HEK293 (cell line): ENCODE measurements around the gene SMIM13.

Experiments used
- CTCF ChIA-PET: fragments of 350-600 bp; formaldehyde crosslinking; extraction: SDS; loops from one replicate; lab custom pipeline; 2021; ENCODE audit warnings: antibody characterized with exemption; lab: Yijun Ruan, JAX
- POLR2A ChIA-PET: fragments of 300-600 bp; formaldehyde crosslinking; extraction: SDS; loops from one replicate; lab custom pipeline; 2020; ENCODE audit warnings: antibody characterized with exemption, inconsistent platforms; lab: Yijun Ruan, JAX
- H3K27ac ChIP-seq: fragments of 200-500 bp; sonication (Bioruptor generic); 2 replicates; pipeline ENCODE4 v1.5.1; 2014; ENCODE audit warnings: low read depth, low read length, control low read depth, inconsistent platforms; ENCODE audit errors: extremely low read depth
- H3K36me3 ChIP-seq, 2 experiments: fragments of 200-500 bp in 1 of 2; sonication (Bioruptor generic) in 1 of 2; 1 replicate in 1 of 2; 2 replicates in 1 of 2; pipeline ENCODE4 v1.5.1; 2014 to 2017; ENCODE audit warnings: inconsistent platforms in 2 of 2, low read length in 2 of 2; ENCODE audit not compliant: control insufficient read depth in 2 of 2, insufficient read depth in 1 of 2
- H3K4me1 ChIP-seq: fragments of 200-500 bp; sonication (Bioruptor generic); 2 replicates; pipeline ENCODE4 v1.5.1; 2014; ENCODE audit warnings: mild to moderate bottlenecking, low read length, inconsistent platforms; ENCODE audit not compliant: control insufficient read depth, insufficient read depth
- H3K4me3 ChIP-seq: 2 replicates; pipeline ENCODE4 v1.5.1; 2011; ENCODE audit warnings: low read depth, mild to moderate bottlenecking, control low read depth, low read length, moderate library complexity
- H3K9me3 ChIP-seq: fragments of 200-500 bp; sonication (Bioruptor generic); 2 replicates; pipeline ENCODE4 v1.5.1; 2014; ENCODE audit warnings: low read depth, low read length, inconsistent platforms; ENCODE audit not compliant: control insufficient read depth, insufficient read depth
- GLIS1 ChIP-seq: fragments of 450-650 bp; formaldehyde crosslinking; IDR thresholded peaks from 2 replicates; pipeline ENCODE4 v1.5.1; 2016; ENCODE audit warnings: missing biosample characterization, missing genetic modification characterization
- MYNN ChIP-seq: fragments of 450-650 bp; formaldehyde crosslinking; IDR thresholded peaks from 2 replicates; pipeline ENCODE4 v1.5.1; 2016; ENCODE audit warnings: missing biosample characterization, missing genetic modification characterization, borderline replicate concordance
- ZNF112 ChIP-seq: fragments of 450-650 bp; formaldehyde crosslinking; IDR thresholded peaks from 2 replicates; pipeline ENCODE4 v1.5.0; 2017; ENCODE audit warnings: missing biosample characterization, missing genetic modification characterization
- ZNF223 ChIP-seq: fragments of 450-650 bp; formaldehyde crosslinking; IDR thresholded peaks from 2 replicates; pipeline ENCODE4 v1.5.1; 2016; ENCODE audit warnings: missing biosample characterization, missing genetic modification characterization
- ZNF239 ChIP-seq: fragments of 450-650 bp; formaldehyde crosslinking; IDR thresholded peaks from 2 replicates; pipeline ENCODE4 v1.5.1; 2016; ENCODE audit warnings: missing biosample characterization, missing genetic modification characterization
- ZNF274 ChIP-seq, 2 experiments: fragments of 200-500 bp in 1 of 2; fragments of 450-650 bp in 1 of 2; sonication (Bioruptor generic) in 1 of 2; formaldehyde crosslinking in 1 of 2; IDR thresholded peaks; 2 replicates each; pipeline versions ENCODE4 v1.5.1 to v1.6.1; 2014 to 2016; ENCODE audit warnings: borderline replicate concordance in 1 of 2, inconsistent platforms in 1 of 2, low read length in 1 of 2, missing biosample characterization in 1 of 2, missing genetic modification characterization in 1 of 2
- ZNF558 ChIP-seq: fragments of 450-650 bp; formaldehyde crosslinking; IDR thresholded peaks from 2 replicates; pipeline ENCODE4 v1.5.1; 2016; ENCODE audit warnings: missing biosample characterization, missing genetic modification characterization
- ZNF747 ChIP-seq: fragments of 450-650 bp; formaldehyde crosslinking; IDR thresholded peaks from 2 replicates; pipeline ENCODE4 v1.5.1; 2016; ENCODE audit warnings: missing biosample characterization, missing genetic modification characterization
- TF ChIP-seq, protein P1 (sequence below): fragments of 450-650 bp; formaldehyde crosslinking; IDR thresholded peaks from 2 replicates; pipeline ENCODE4 v1.5.1; 2016; ENCODE audit warnings: missing biosample characterization, missing genetic modification characterization, borderline replicate concordance
- TF ChIP-seq, protein P2 (sequence below): fragments of 450-650 bp; formaldehyde crosslinking; IDR thresholded peaks from 2 replicates; pipeline ENCODE4 v1.5.1; 2017; ENCODE audit warnings: missing biosample characterization, missing genetic modification characterization
- TF ChIP-seq, protein P3 (sequence below): fragments of 450-650 bp; formaldehyde crosslinking; IDR thresholded peaks from 2 replicates; pipeline ENCODE4 v1.5.1; 2016; ENCODE audit warnings: missing biosample characterization, missing genetic modification characterization
- TF ChIP-seq, protein P4 (sequence below): fragments of 450-650 bp; formaldehyde crosslinking; IDR thresholded peaks from 2 replicates; pipeline ENCODE4 v1.5.1; 2017; ENCODE audit warnings: missing biosample characterization, missing genetic modification characterization
- TF ChIP-seq, protein P5 (sequence below): fragments of 450-650 bp; formaldehyde crosslinking; IDR thresholded peaks from 2 replicates; pipeline ENCODE4; 2016; ENCODE audit warnings: missing biosample characterization, missing genetic modification characterization
- TF ChIP-seq, protein P6 (sequence below): fragments of 450-650 bp; formaldehyde crosslinking; optimal IDR thresholded peaks from 2 replicates; pipeline ENCODE3; 2016; ENCODE audit warnings: missing biosample characterization, mild to moderate bottlenecking, missing genetic modification characterization

Gene SMIM13

DNA sequence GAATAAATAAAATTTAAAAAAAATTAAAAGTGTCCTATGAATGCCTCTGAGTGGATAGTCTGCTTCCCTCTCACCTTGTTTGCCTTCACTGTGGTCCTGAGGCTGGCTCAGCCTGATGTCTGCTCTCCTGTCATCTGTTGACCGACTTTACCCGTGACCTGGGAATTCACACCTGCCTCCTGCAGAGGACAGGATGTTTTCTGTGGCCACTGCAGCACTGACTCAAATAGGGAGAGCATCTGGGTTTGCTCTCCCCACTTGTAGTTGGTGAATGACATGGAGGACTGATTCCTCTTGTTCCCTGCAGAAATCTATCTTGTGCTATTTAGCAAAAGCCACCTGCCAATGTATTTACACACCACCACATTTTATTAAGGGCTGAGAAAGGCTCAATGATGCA, 70.3 kb downstream of the SMIM13 start:
- Histone ChIP-seq H3K4me1 (no peaks in the 10 kb centered on the region), H3K27ac (no peak overlapping the region), H3K36me3 (no peaks in the 10 kb centered on the region), H3K9me3 (no peaks in the 10 kb centered on the region), H3K4me3 (no peak overlapping the region)
- CTCF ChIA-PET, result interaction anchor here (0.7 to 1.6 kb wide), 2 partner anchors 8 to 332 kb away, joined by 5 to 12 read pairs; no protein-coding TSS in a partner anchor
- POLR2A ChIA-PET, result no interaction called here
- TF ChIP-seq ZNF274 (IDR thresholded peaks at IDR 0.05; ENCODE audit: low read length) (no peak), ZNF274 (tag by site-specific recombination; IDR thresholded peaks at IDR 0.05; ENCODE audit: borderline replicate concordance) (no peak), GLIS1 (tag by site-specific recombination) (no peak), ZNF558 (tag by site-specific recombination) (no peak), MYNN (tag by site-specific recombination) (no peak), ZNF112 (tag by site-specific recombination) (no peak), ZNF223 (tag by site-specific recombination) (no peak), ZNF747 (tag by site-specific recombination) (no peak), ZNF239 (no peak)
- TF ChIP-seq, protein P1, sequence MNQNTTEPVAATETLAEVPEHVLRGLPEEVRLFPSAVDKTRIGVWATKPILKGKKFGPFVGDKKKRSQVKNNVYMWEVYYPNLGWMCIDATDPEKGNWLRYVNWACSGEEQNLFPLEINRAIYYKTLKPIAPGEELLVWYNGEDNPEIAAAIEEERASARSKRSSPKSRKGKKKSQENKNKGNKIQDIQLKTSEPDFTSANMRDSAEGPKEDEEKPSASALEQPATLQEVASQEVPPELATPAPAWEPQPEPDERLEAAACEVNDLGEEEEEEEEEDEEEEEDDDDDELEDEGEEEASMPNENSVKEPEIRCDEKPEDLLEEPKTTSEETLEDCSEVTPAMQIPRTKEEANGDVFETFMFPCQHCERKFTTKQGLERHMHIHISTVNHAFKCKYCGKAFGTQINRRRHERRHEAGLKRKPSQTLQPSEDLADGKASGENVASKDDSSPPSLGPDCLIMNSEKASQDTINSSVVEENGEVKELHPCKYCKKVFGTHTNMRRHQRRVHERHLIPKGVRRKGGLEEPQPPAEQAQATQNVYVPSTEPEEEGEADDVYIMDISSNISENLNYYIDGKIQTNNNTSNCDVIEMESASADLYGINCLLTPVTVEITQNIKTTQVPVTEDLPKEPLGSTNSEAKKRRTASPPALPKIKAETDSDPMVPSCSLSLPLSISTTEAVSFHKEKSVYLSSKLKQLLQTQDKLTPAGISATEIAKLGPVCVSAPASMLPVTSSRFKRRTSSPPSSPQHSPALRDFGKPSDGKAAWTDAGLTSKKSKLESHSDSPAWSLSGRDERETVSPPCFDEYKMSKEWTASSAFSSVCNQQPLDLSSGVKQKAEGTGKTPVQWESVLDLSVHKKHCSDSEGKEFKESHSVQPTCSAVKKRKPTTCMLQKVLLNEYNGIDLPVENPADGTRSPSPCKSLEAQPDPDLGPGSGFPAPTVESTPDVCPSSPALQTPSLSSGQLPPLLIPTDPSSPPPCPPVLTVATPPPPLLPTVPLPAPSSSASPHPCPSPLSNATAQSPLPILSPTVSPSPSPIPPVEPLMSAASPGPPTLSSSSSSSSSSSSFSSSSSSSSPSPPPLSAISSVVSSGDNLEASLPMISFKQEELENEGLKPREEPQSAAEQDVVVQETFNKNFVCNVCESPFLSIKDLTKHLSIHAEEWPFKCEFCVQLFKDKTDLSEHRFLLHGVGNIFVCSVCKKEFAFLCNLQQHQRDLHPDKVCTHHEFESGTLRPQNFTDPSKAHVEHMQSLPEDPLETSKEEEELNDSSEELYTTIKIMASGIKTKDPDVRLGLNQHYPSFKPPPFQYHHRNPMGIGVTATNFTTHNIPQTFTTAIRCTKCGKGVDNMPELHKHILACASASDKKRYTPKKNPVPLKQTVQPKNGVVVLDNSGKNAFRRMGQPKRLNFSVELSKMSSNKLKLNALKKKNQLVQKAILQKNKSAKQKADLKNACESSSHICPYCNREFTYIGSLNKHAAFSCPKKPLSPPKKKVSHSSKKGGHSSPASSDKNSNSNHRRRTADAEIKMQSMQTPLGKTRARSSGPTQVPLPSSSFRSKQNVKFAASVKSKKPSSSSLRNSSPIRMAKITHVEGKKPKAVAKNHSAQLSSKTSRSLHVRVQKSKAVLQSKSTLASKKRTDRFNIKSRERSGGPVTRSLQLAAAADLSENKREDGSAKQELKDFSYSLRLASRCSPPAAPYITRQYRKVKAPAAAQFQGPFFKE (tag by site-specific recombination), result no peak
- TF ChIP-seq, protein P2, sequence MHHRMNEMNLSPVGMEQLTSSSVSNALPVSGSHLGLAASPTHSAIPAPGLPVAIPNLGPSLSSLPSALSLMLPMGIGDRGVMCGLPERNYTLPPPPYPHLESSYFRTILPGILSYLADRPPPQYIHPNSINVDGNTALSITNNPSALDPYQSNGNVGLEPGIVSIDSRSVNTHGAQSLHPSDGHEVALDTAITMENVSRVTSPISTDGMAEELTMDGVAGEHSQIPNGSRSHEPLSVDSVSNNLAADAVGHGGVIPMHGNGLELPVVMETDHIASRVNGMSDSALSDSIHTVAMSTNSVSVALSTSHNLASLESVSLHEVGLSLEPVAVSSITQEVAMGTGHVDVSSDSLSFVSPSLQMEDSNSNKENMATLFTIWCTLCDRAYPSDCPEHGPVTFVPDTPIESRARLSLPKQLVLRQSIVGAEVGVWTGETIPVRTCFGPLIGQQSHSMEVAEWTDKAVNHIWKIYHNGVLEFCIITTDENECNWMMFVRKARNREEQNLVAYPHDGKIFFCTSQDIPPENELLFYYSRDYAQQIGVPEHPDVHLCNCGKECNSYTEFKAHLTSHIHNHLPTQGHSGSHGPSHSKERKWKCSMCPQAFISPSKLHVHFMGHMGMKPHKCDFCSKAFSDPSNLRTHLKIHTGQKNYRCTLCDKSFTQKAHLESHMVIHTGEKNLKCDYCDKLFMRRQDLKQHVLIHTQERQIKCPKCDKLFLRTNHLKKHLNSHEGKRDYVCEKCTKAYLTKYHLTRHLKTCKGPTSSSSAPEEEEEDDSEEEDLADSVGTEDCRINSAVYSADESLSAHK (tag by site-specific recombination), result no peak
- TF ChIP-seq, protein P3, sequence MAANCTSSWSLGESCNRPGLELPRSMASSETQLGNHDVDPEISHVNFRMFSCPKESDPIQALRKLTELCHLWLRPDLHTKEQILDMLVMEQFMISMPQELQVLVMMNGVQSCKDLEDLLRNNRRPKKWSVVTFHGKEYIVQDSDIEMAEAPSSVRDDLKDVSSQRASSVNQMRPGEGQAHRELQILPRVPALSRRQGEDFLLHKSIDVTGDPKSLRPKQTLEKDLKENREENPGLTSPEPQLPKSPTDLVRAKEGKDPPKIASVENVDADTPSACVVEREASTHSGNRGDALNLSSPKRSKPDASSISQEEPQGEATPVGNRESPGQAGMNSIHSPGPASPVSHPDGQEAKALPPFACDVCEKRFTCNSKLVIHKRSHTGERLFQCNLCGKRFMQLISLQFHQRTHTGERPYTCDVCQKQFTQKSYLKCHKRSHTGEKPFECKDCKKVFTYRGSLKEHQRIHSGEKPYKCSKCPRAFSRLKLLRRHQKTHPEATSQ (tag by site-specific recombination), result no peak
- TF ChIP-seq, protein P4, sequence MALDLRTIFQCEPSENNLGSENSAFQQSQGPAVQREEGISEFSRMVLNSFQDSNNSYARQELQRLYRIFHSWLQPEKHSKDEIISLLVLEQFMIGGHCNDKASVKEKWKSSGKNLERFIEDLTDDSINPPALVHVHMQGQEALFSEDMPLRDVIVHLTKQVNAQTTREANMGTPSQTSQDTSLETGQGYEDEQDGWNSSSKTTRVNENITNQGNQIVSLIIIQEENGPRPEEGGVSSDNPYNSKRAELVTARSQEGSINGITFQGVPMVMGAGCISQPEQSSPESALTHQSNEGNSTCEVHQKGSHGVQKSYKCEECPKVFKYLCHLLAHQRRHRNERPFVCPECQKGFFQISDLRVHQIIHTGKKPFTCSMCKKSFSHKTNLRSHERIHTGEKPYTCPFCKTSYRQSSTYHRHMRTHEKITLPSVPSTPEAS, result no peak
- TF ChIP-seq, protein P5, sequence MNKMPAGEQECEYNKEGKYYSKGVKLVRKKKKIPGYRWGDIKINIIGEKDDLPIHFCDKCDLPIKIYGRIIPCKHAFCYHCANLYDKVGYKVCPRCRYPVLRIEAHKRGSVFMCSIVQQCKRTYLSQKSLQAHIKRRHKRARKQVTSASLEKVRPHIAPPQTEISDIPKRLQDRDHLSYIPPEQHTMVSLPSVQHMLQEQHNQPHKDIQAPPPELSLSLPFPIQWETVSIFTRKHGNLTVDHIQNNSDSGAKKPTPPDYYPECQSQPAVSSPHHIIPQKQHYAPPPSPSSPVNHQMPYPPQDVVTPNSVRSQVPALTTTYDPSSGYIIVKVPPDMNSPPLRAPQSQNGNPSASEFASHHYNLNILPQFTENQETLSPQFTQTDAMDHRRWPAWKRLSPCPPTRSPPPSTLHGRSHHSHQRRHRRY, result no peak
- TF ChIP-seq, protein P6, sequence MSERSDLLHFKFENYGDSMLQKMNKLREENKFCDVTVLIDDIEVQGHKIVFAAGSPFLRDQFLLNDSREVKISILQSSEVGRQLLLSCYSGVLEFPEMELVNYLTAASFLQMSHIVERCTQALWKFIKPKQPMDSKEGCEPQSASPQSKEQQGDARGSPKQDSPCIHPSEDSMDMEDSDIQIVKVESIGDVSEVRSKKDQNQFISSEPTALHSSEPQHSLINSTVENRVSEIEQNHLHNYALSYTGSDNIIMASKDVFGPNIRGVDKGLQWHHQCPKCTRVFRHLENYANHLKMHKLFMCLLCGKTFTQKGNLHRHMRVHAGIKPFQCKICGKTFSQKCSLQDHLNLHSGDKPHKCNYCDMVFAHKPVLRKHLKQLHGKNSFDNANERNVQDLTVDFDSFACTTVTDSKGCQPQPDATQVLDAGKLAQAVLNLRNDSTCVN (tag by site-specific recombination), result no peak
- TF ChIP-seq, all 188 proteins: peak for 0
